HG03139 (cell line): ENCODE measurements around the gene GDPD3.

Experiments
- ATAC-seq: cut with Tn5 transposase; IDR thresholded peaks from one replicate; pipeline ENCODE4 v1.9.1; 2021; ENCODE audit not compliant: unreplicated experiment

The GDPD3 gene

DNA sequence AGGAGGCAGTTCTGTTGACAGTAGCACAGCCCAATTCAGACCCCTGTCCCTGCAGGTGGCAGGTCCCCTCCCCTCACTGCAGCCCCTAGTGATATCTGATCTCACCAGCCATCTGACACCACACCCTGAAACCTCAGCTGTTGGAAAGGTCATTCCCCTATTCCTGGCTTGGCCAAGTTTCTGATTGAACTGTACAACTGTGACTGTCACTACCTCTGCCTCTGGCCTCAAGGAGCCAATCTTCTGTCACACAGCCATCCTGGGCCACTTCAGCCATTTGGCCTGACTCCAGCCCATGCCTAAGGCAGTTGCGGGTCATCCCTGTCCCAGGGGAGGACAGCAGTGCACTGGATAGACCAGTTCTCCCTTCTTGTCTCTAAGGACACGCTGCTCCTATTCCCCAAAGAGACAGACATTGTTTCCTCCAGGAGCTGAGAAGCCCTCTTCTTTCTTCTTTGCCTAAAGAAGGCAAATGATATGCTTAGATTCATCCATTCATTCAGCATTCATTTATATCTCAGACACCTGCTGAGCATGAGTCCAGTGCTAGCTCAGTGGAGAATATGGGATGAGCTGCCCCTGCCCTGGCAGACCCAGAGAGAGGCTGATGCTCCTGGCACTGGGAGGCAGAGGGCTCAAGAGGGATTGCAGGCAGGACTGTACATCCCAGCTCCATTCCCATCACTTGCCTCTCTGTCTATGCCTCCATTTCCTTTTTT lies 52.3 kb downstream of the GDPD3 start:
- no peak for ATAC-seq

DNA sequence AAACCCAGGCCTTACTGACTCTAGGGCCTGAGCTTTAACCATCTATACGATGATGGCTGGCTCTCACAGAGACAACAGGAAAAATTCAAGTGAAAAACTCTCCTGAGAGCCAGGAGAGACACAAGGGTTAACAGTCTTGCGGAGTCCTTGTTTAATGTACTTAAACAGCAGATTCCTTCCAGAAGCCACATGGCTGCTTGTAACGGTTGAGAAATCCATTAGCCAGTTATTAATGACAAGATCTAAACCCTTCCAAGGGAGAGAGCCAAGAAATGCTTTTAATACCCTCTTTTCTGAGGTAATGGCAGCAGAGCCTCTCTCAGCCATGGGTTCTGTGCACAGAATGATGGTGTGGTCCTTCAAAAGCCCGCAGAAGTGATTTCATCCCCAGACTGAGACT lies 53.0 kb downstream of the GDPD3 start:
- no peak for ATAC-seq

DNA sequence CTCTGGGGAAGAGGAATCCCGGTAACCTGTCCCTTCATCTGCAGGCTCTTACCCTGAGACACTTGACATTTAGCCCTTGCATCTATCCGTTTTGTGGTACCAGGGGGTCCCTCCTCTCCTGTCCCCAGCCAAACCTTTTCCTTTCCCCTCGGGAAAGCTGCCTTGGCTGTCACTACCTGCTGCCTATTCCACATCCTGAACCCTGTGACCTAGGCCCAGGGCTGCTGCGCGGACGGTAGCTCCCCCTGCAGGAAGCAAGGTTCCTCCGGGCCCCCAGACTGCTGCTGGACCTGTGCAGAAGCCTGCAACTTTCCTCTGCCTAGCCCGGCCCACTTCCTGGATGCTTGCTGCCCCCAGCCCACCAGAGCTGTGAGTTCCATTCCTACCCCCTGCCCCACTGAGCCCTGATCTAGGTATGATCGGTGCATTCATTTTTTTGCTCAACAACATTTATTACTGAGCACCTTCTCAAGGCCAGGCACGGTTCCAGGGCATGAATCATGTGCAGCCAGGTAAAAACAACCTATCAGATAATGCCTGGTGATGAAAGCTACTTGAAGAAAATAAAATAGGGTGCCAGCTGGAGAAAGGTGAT lies 58.3 kb downstream of the GDPD3 start:
- no peak for ATAC-seq
